IMR-90 (cell line): ENCODE data around the gene CCDC63. TPM values are rescaled to one million over a fixed set of nuclear protein-coding genes. Genes with fewer than 3 reads are reported as not detected.

Source experiments
- ATAC-seq: fragments of 200-7000 bp; cut with Tn5 transposase; 2 replicates; pipeline ENCODE4 v1.9.1; 2020; ENCODE audit warnings: low read depth, mild to moderate bottlenecking, moderate library complexity
- BruUV-seq: library from RNA; stranded (reverse); fragments of 400-500 nt; replicated peaks from 2 replicates; lab custom pipeline; 2021; lab: Mats Ljungman, UMichigan
- CTCF ChIA-PET: fragments of 300-600 bp; formaldehyde crosslinking; extraction: SDS; loops from one replicate; lab custom pipeline; 2021; ENCODE audit warnings: antibody characterized with exemption; lab: Yijun Ruan, JAX
- POLR2A ChIA-PET: fragments of 300-600 bp; sonication (Branson Sonifier 250); formaldehyde crosslinking; loops from one replicate; lab custom pipeline; 2022; ENCODE audit warnings: antibody characterized with exemption; ENCODE audit not compliant: unreplicated experiment; lab: Charles Lee
- DNase-seq: peaks from one replicate; pipeline ENCODE4 v3.0.0; 2013
- H2AFZ ChIP-seq: replicated peaks from 2 replicates; pipeline ENCODE3; 2013; ENCODE audit warnings: low read length, mild to moderate bottlenecking; ENCODE audit not compliant: poor library complexity
- H2AK5ac ChIP-seq: 2 replicates; pipeline ENCODE4 v1.6.1; 2013; ENCODE audit warnings: low read depth, low read length, inconsistent platforms
- H2AK9ac ChIP-seq: replicated peaks from 2 replicates; pipeline ENCODE3; 2013; ENCODE audit warnings: mild to moderate bottlenecking, low read depth, low read length, moderate library complexity; ENCODE audit not compliant: poor library complexity
- H2BK120ac ChIP-seq: 2 replicates; pipeline ENCODE4 v1.6.1; 2013; ENCODE audit warnings: low read depth, low read length, inconsistent platforms
- H2BK15ac ChIP-seq: 3 replicates; pipeline ENCODE4 v1.6.1; 2013; ENCODE audit warnings: low read depth, low read length, inconsistent platforms
- H2BK20ac ChIP-seq: 2 replicates; pipeline ENCODE4 v1.6.1; 2013; ENCODE audit warnings: low read depth, mild to moderate bottlenecking, inconsistent platforms, low read length, moderate library complexity
- H2BK5ac ChIP-seq: 2 replicates; pipeline ENCODE4 v1.6.1; 2013; ENCODE audit warnings: mild to moderate bottlenecking, low read depth, low read length, inconsistent platforms; ENCODE audit not compliant: poor library complexity, severe bottlenecking
- H3K14ac ChIP-seq: replicated peaks from 2 replicates; pipeline ENCODE4 v1.6.1; 2013; ENCODE audit warnings: low read depth, low read length, inconsistent platforms
- H3K18ac ChIP-seq: 2 replicates; pipeline ENCODE4 v1.6.1; 2013; ENCODE audit warnings: low read depth, low read length, control low read depth
- H3K23ac ChIP-seq: 2 replicates; pipeline ENCODE4 v1.6.1; 2013; ENCODE audit warnings: low read depth, low read length, inconsistent platforms
- H3K27ac ChIP-seq: 2 replicates; pipeline ENCODE4 v1.5.1; 2013; ENCODE audit warnings: mild to moderate bottlenecking, control low read depth, low read length; ENCODE audit not compliant: insufficient read depth
- H3K27me3 ChIP-seq: 2 replicates; pipeline ENCODE4 v1.6.1; 2013; ENCODE audit warnings: low read length; ENCODE audit not compliant: control insufficient read depth, insufficient read depth
- H3K36me3 ChIP-seq: 2 replicates; pipeline ENCODE4 v1.6.1; 2013; ENCODE audit warnings: low read length, mixed read lengths; ENCODE audit not compliant: control insufficient read depth, insufficient read depth
- H3K4ac ChIP-seq: 2 replicates; pipeline ENCODE4 v1.6.1; 2013; ENCODE audit warnings: low read depth, low read length, inconsistent platforms
- H3K4me1 ChIP-seq: 2 replicates; pipeline ENCODE4 v1.6.1; 2013; ENCODE audit warnings: low read length, mixed read lengths; ENCODE audit not compliant: control insufficient read depth, insufficient read depth
- H3K4me2 ChIP-seq: 2 replicates; pipeline ENCODE4 v1.6.1; 2013; ENCODE audit warnings: low read depth, mild to moderate bottlenecking, control low read depth, low read length, moderate library complexity
- H3K4me3 ChIP-seq: 2 replicates; pipeline ENCODE4 v1.5.1; 2013; ENCODE audit warnings: low read depth, mild to moderate bottlenecking, control low read depth, low read length, moderate library complexity; ENCODE audit not compliant: insufficient read depth
- H3K56ac ChIP-seq: 2 replicates; pipeline ENCODE4 v1.6.1; 2013; ENCODE audit warnings: low read length, inconsistent platforms; ENCODE audit not compliant: insufficient read depth; ENCODE audit errors: extremely low read depth
- H3K79me1 ChIP-seq, 2 experiments: 2 replicates each; pipeline ENCODE4 v1.6.1; 2013; ENCODE audit warnings: low read length in 2 of 2, inconsistent platforms in 1 of 2, low read depth in 1 of 2
- H3K9ac ChIP-seq: 2 replicates; pipeline ENCODE4 v1.6.1; 2013; ENCODE audit warnings: low read depth, low read length, control low read depth
- H3K9me1 ChIP-seq: 2 replicates; pipeline ENCODE4 v1.6.1; 2013; ENCODE audit warnings: low read length, inconsistent platforms; ENCODE audit not compliant: insufficient read depth
- H3K9me3 ChIP-seq: 2 replicates; pipeline ENCODE4 v1.6.1; 2013; ENCODE audit warnings: low read length; ENCODE audit not compliant: control insufficient read depth, insufficient read depth
- H4K20me1 ChIP-seq: 2 replicates; pipeline ENCODE4 v1.6.1; 2013; ENCODE audit warnings: low read length, inconsistent platforms; ENCODE audit not compliant: insufficient read depth
- H4K5ac ChIP-seq: 2 replicates; pipeline ENCODE4 v1.6.1; 2013; ENCODE audit warnings: mild to moderate bottlenecking, low read depth, low read length, control low read depth
- H4K8ac ChIP-seq, 2 experiments: 2 replicates each; pipeline ENCODE4 v1.6.1; 2013; ENCODE audit warnings: low read depth in 2 of 2, low read length in 2 of 2, control low read depth in 1 of 2, inconsistent platforms in 1 of 2
- H4K91ac ChIP-seq: 2 replicates; pipeline ENCODE4 v1.6.1; 2013; ENCODE audit warnings: low read depth, low read length, inconsistent platforms; ENCODE audit not compliant: insufficient read depth
- CTCF ChIP-seq: conservative IDR thresholded peaks from 2 replicates; pipeline ENCODE4 v1.5.1; 2012; ENCODE audit warnings: mild to moderate bottlenecking, low read depth, low read length, improper control_type of control experiment
- SMC3 ChIP-seq: fragments of 150-350 bp; IDR thresholded peaks from 2 replicates; pipeline ENCODE4 v1.6.1; 2016; ENCODE audit warnings: low read depth, mild to moderate bottlenecking, antibody characterized with exemption, low read length, moderate library complexity
- WGBS, 2 experiments: methylation state at CpG; one replicate each; pipeline versions ENCODE4 v1.1.5 to v1.1.7; 2013; ENCODE audit warnings: missing lambda C conversion rate in 2 of 2; ENCODE audit not compliant: insufficient read length in 1 of 2; ENCODE audit errors: extremely low coverage in 2 of 2; 5-methylcytosine and 5-hydroxymethylcytosine counted together
- dilution Hi-C: fragments of 300-500 bp; cut with HindIII; formaldehyde crosslinking; loops from one replicate; pipeline ENCODE4 v1.14.3; 2018; ENCODE audit warnings: low sequenced_read_pairs; ENCODE audit not compliant: unreplicated experiment
- in situ Hi-C: fragments of 300-500 bp; cut with MboI; formaldehyde crosslinking; loops from 3 replicates; pipeline ENCODE4 v1.14.3; 2019; ENCODE audit warnings: low sequenced_read_pairs, inconsistent platforms, mixed read lengths
- intact Hi-C: fragments of 100-400 bp; cut with micrococcal nuclease; formaldehyde crosslinking; loops from 2 replicates; pipeline ENCODE4 v1.10.0; 2022
- polyA plus RNA-seq, 3 experiments: library from polyadenylated mRNA; depleted of rRNA; stranded (reverse); fragments of >200 nt; gene quantifications; 2 replicates each; pipeline ENCODE4 v1.2.3, GENCODE V29; 2012; ENCODE audit warnings: low replicate concordance in 1 of 3
- total RNA-seq: library from RNA; depleted of rRNA; stranded (reverse); fragments of >200 nt; gene quantifications from 2 replicates; pipeline ENCODE4 v1.2.3, GENCODE V29; 2012

Gene CCDC63
- total and polyA plus RNA-seq, 2 of the 4 experiments (the other 2 are of a cell fraction) = not detected

- H3K27me3 ChIP-seq = peaks cover 4% of the 10 kb centered on the region
- no peak overlapping the region for H3K4me3 ChIP-seq
- H3K9me3 ChIP-seq = no peaks in the 10 kb centered on the region
- no peak overlapping the region for H2BK5ac ChIP-seq
- no peaks in the 10 kb centered on the region for H3K79me1 ChIP-seq
- no peaks in the 10 kb centered on the region for H3K36me3 ChIP-seq
- no peak overlapping the region for H3K4ac ChIP-seq
- H4K8ac ChIP-seq = no peak overlapping the region
- no peak overlapping the region for H3K56ac ChIP-seq
- in situ Hi-C loops = no loop called here
- H2AK9ac ChIP-seq = no peak overlapping the region
- CTCF ChIA-PET = no interaction called here
- TF ChIP-seq CTCF = no peak
- no peak for TF ChIP-seq SMC3
- H2BK120ac ChIP-seq = no peak overlapping the region
- no peak for DNase-seq
- no peak overlapping the region for H2BK20ac ChIP-seq
- no peak overlapping the region for H3K27ac ChIP-seq
- BruUV-seq = no TSS peak
- H3K9me1 ChIP-seq = no peaks in the 10 kb centered on the region
- dilution Hi-C loops = no loop called here
- H2AFZ ChIP-seq = no peak overlapping the region
- no peaks in the 10 kb centered on the region for H4K20me1 ChIP-seq
- intact Hi-C loops = no loop called here
- POLR2A ChIA-PET = no interaction called here
- H3K14ac ChIP-seq = no peak overlapping the region
- WGBS, 2 experiments = 0% methylated on average over 1 of the region's 7 CpGs; no CpG with 5 or more reads in 1 of the 2 experiments
- no peaks in the 10 kb centered on the region for H3K4me1 ChIP-seq
- H4K5ac ChIP-seq = no peak overlapping the region
- no peak overlapping the region for H3K23ac ChIP-seq
- ATAC-seq = no peak
- no peak overlapping the region for H3K9ac ChIP-seq
- H4K91ac ChIP-seq = no peak overlapping the region
- H2AK5ac ChIP-seq = no peak overlapping the region
- no peak overlapping the region for H3K18ac ChIP-seq
- no peak overlapping the region for H3K4me2 ChIP-seq
- H2BK15ac ChIP-seq = no peak overlapping the region
These were observed 94.1 kb downstream of the CCDC63 start for GRCh38 chr12:110940933-110941332.
